ENCODE data around the gene FBN1. TPM values are rescaled to one million over a fixed set of nuclear protein-coding genes. Genes with fewer than 3 reads are reported as not detected.

FBN1 gene
- total and polyA plus RNA-seq, 7 donors = 1.2 to 173 (median 57.0) TPM

DNA sequence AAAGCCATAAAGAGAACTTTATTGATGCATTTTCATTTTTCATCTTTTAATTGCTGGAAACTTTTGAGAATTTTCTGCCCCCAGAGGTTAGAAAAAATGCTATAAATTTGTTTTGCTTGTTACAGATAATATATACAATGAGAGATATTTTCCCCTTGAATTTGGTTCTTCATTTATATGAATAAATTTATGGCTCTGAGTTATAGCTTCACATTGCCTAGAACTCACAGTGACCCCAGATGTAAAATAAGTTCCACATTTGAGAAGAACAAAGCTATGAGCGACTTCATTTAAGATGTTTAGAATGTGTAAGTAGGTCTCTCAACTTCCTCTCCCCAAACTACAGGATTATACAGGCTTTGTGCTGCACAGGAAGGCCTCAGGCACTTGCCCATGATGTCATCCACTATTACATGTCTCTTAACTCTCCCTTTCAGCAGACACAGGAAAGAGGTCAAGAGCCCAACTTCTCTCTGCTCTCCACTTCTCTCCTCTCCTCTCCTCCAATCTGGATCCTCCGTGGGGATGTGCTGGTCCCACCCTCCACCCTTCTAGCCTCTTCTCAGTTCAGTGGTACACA lies 221.5 kb downstream of the FBN1 start:
- H3K4me3 ChIP-seq = no peak overlapping the region
- no peaks in the 10 kb centered on the region for H3K9me3 ChIP-seq
- H3K27ac ChIP-seq = no peak overlapping the region
- DNase-seq = no peak
- TF ChIP-seq POLR2A (IDR thresholded peaks at IDR 0.05) = no peak
- TF ChIP-seq EP300 (IDR thresholded peaks at IDR 0.05) = no peak
- TF ChIP-seq POLR2AphosphoS5 (IDR thresholded peaks at IDR 0.05) = no peak
- TF ChIP-seq, protein P1, sequence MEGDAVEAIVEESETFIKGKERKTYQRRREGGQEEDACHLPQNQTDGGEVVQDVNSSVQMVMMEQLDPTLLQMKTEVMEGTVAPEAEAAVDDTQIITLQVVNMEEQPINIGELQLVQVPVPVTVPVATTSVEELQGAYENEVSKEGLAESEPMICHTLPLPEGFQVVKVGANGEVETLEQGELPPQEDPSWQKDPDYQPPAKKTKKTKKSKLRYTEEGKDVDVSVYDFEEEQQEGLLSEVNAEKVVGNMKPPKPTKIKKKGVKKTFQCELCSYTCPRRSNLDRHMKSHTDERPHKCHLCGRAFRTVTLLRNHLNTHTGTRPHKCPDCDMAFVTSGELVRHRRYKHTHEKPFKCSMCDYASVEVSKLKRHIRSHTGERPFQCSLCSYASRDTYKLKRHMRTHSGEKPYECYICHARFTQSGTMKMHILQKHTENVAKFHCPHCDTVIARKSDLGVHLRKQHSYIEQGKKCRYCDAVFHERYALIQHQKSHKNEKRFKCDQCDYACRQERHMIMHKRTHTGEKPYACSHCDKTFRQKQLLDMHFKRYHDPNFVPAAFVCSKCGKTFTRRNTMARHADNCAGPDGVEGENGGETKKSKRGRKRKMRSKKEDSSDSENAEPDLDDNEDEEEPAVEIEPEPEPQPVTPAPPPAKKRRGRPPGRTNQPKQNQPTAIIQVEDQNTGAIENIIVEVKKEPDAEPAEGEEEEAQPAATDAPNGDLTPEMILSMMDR (IDR thresholded peaks at IDR 0.05) = no peak
- peaks cover 0 to 71% (median 0%) of the 10 kb centered on the region in 4 donors for H3K36me3 ChIP-seq
- no peaks in the 10 kb centered on the region for H3K27me3 ChIP-seq
- intact Hi-C loops (cut with DNase I) = no loop called here
- WGBS, 2 donors = 74% methylated on average over 2 of the region's 2 CpGs
- no peaks in the 10 kb centered on the region for H3K4me1 ChIP-seq

DNA sequence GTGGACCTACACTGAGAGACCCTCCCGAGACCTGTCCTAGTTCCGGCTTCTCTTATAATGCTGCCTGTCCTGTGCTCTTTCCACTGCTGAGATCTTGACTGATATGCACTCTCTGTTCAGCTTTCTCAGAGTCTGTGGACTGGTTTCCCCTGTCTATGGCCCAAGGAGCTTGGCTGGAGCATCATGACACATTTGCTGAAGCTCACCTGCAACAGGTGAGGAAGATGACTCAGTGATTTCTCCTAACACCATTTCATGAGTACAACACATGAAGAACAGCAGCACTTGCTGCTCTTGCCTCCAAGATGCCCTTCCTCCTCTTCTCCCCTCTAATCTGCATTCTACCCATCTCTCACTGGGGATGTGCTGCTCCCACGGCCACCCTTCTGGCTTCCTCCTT lies 222.2 kb downstream of the FBN1 start:
- no peak overlapping the region for H3K4me3 ChIP-seq
- H3K27ac ChIP-seq = no peak overlapping the region
- peaks cover 0 to 77% (median 0%) of the 10 kb centered on the region in 4 donors for H3K36me3 ChIP-seq
- TF ChIP-seq, protein P1 (IDR thresholded peaks at IDR 0.05) = no peak
- TF ChIP-seq POLR2A (IDR thresholded peaks at IDR 0.05) (no peak), POLR2AphosphoS5 (IDR thresholded peaks at IDR 0.05) (no peak), EP300 (IDR thresholded peaks at IDR 0.05) (no peak)
- H3K27me3 ChIP-seq = no peaks in the 10 kb centered on the region
- no peaks in the 10 kb centered on the region for H3K4me1 ChIP-seq
- no peaks in the 10 kb centered on the region for H3K9me3 ChIP-seq
- no peak for DNase-seq
- intact Hi-C loops (cut with DNase I) = no loop called here
- WGBS, 2 donors = 91 to 92% methylated on average over 3 of the region's 3 CpGs

DNA sequence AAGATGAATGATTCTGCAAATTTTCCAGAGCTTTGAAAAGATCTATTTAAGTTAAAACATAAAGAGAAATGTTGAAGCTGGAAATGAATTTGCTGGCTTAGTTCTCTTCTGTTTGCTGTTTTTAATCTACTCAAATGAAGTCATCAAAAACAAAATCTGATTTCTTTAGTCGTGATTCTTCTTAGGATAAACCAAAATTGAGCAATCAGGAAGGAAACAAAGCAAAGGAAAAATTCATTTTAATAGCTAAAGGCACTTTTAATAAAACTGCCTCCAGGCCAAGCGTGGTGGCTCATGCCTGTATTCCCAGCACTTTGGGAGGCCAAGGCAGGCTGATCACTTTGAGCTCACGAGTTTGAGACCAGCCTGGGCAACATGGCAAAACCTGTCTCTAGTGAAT lies 223.1 kb downstream of the FBN1 start:
- Histone ChIP-seq H3K4me1 (no peaks in the 10 kb centered on the region), H3K4me3 (no peak overlapping the region), H3K27ac (peak overlapping the region in 1 of 4 donors; percentile 16), H3K9me3 (no peaks in the 10 kb centered on the region), H3K27me3 (no peaks in the 10 kb centered on the region), H3K36me3 (peaks cover 0 to 68% (median 0%) of the 10 kb centered on the region in 4 donors)
- WGBS, 2 donors = 50 to 51% methylated on average over 3 of the region's 3 CpGs
- no peak for TF ChIP-seq POLR2AphosphoS5 (IDR thresholded peaks at IDR 0.05)
- TF ChIP-seq POLR2A (IDR thresholded peaks at IDR 0.05) = no peak
- intact Hi-C loops (cut with DNase I) = no loop called here
- no peak for DNase-seq

DNA sequence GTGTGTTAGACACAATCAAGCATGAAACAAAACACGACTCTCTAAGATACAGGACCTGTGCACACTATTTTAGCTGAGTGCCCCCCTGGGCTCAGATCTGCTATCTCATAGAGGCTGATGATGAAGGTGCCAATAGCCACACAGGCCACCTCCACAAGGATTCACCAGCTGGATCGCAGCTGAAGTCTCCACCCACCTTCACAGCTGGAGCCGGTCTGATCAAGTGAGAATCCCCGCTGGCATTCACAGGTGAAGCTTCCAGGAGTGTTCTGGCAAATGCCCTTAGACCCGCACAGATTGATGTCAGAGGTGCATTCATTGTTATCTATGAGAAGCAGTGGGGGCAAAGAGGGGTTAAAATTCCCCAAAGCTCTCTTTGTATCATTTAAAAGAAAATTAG lies 224.1 kb downstream of the FBN1 start:
- WGBS, 2 donors = 85 to 91% methylated on average over 5 of the region's 5 CpGs
- Histone ChIP-seq H3K27me3 (no peaks in the 10 kb centered on the region), H3K27ac (no peak overlapping the region), H3K9me3 (no peaks in the 10 kb centered on the region), H3K4me3 (no peak overlapping the region), H3K4me1 (no peaks in the 10 kb centered on the region), H3K36me3 (peaks cover 0 to 58% (median 0%) of the 10 kb centered on the region in 4 donors)
- DNase-seq = no peak
- intact Hi-C loops (cut with DNase I) = no loop called here
- TF ChIP-seq, protein P1 (IDR thresholded peaks at IDR 0.05) = no peak
- TF ChIP-seq POLR2AphosphoS5 (IDR thresholded peaks at IDR 0.05) (no peak), EP300 (IDR thresholded peaks at IDR 0.05) (no peak), POLR2A (IDR thresholded peaks at IDR 0.05) (no peak)

DNA sequence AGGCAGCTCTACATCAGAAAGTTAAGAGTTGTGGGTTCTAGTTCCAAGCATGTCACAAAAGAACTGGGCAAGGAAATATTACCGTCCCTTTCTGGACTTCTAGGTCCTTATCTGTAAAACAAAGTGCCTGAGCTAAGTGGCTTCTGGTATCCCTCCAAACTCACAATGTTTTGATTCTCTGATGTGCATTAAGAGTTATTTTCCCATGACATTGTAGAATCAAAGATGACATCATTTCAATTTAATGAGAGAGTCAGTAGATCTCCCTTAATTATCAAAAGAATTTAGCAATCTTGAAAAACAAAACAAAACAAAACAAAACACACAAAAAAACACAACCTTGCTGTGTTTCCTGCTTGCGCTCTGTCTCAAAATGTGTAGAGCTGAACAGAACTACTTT lies 225.6 kb downstream of the FBN1 start:
- WGBS, 2 donors = 90 to 96% methylated on average over 2 of the region's 2 CpGs
- H3K27me3 ChIP-seq = no peaks in the 10 kb centered on the region
- H3K36me3 ChIP-seq = peaks cover 0 to 43% (median 0%) of the 10 kb centered on the region in 4 donors
- DNase-seq = no peak
- TF ChIP-seq POLR2A (IDR thresholded peaks at IDR 0.05) (no peak), EP300 (IDR thresholded peaks at IDR 0.05) (no peak), POLR2AphosphoS5 (IDR thresholded peaks at IDR 0.05) (no peak)
- TF ChIP-seq, protein P1 (IDR thresholded peaks at IDR 0.05) = no peak
- no peak overlapping the region for H3K4me3 ChIP-seq
- H3K4me1 ChIP-seq = no peaks in the 10 kb centered on the region
- no peak overlapping the region for H3K27ac ChIP-seq
- no peaks in the 10 kb centered on the region for H3K9me3 ChIP-seq
- intact Hi-C loops (cut with DNase I) = loop anchor here (10.0 kb wide), 1 partner anchor 225 kb away; the partner anchor contains the start of gene FBN1

All from sigmoid colon (tissue), 7 donors.